ENCODE results near the gene CLEC14A. TPM values are rescaled to one million over a fixed set of nuclear protein-coding genes. Genes with fewer than 3 reads are reported as not detected.

Gene CLEC14A
- polyA plus RNA-seq, 1 donor (not counting 4 experiments of a cell fraction or from before 2014, with no cell fraction given), result not detected

- Histone ChIP-seq H3K79me2 (ENCODE audit: control insufficient read depth, insufficient read depth, low read length) (no peaks in the 10 kb centered on the region), H3K27ac (ENCODE audit: control insufficient read depth, insufficient read depth, low read length) (no peak overlapping the region), H2AFZ (ENCODE audit: control insufficient read depth, low read length) (no peak overlapping the region), H3K4me1 (ENCODE audit: control insufficient read depth, extremely low read depth, insufficient read depth, low read length) (no peaks in the 10 kb centered on the region), H3K9ac (ENCODE audit: control insufficient read depth, extremely low read depth, insufficient read depth, low read length) (no peak overlapping the region), H3K4me3 (ENCODE audit: control insufficient read depth in 2 of 3, extremely low read depth in 1 of 3, insufficient read depth in 2 of 3, low read depth in 1 of 3, low read length in 3 of 3) (no peak overlapping the region), H3K36me3 (ENCODE audit: control insufficient read depth in 2 of 2, extremely low read depth in 1 of 2, insufficient read depth in 2 of 2, low read length in 2 of 2) (no peaks in the 10 kb centered on the region), H3K9me3 (ENCODE audit: control insufficient read depth, low read depth, low read length) (no peaks in the 10 kb centered on the region), H3K9me1 (ENCODE audit: control insufficient read depth, extremely low read depth, insufficient read depth, low read length) (no peaks in the 10 kb centered on the region), H3K27me3 (ENCODE audit: control insufficient read depth, extremely low read depth, insufficient read depth, low read length) (no peaks in the 10 kb centered on the region), H4K20me1 (ENCODE audit: control insufficient read depth, extremely low read depth, insufficient read depth, low read length) (no peaks in the 10 kb centered on the region), H3K4me2 (ENCODE audit: control insufficient read depth, extremely low read depth, insufficient read depth, low read depth, low read length) (no peak overlapping the region)
- dilution Hi-C loops (cut with MboI; ENCODE audit: extremely low pct_ligation_motif_present, low sequenced_read_pairs), result no loop called here
- TF ChIP-seq CTCF (optimal IDR thresholded peaks at IDR 0.05 in 1 of 3, IDR thresholded peaks at IDR 0.05 in 1 of 3, conservative IDR thresholded peaks at IDR 0.05 in 1 of 3; ENCODE audit: extremely low read depth in 1 of 3, insufficient read depth in 2 of 3, low read length in 3 of 3) (no peak), EZH2 (IDR thresholded peaks at IDR 0.05; ENCODE audit: low read length) (no peak)
- FAIRE-seq, result no peak
- no peak for DNase-seq (ENCODE audit: low read depth, low spot score)
These were observed 7.0 kb upstream of the CLEC14A start for GRCh38 chr14:38262844-38263243.

GRCh38 chr14:38261620-38262019 lies 5.7 kb upstream of the CLEC14A start:
- no peak overlapping the region for H3K9ac ChIP-seq (ENCODE audit: control insufficient read depth, extremely low read depth, insufficient read depth, low read length)
- no peaks in the 10 kb centered on the region for H3K4me1 ChIP-seq (ENCODE audit: control insufficient read depth, extremely low read depth, insufficient read depth, low read length)
- no peaks in the 10 kb centered on the region for H3K79me2 ChIP-seq (ENCODE audit: control insufficient read depth, insufficient read depth, low read length)
- FAIRE-seq, result no peak
- no peaks in the 10 kb centered on the region for H3K27me3 ChIP-seq (ENCODE audit: control insufficient read depth, extremely low read depth, insufficient read depth, low read length)
- DNase-seq (ENCODE audit: low read depth, low spot score), result no peak
- H3K9me3 ChIP-seq (ENCODE audit: control insufficient read depth, low read depth, low read length), result no peaks in the 10 kb centered on the region
- H3K27ac ChIP-seq (ENCODE audit: control insufficient read depth, insufficient read depth, low read length), result no peak overlapping the region
- no peaks in the 10 kb centered on the region for H3K36me3 ChIP-seq (ENCODE audit: control insufficient read depth in 2 of 2, extremely low read depth in 1 of 2, insufficient read depth in 2 of 2, low read length in 2 of 2)
- H3K4me3 ChIP-seq (ENCODE audit: control insufficient read depth in 2 of 3, extremely low read depth in 1 of 3, insufficient read depth in 2 of 3, low read depth in 1 of 3, low read length in 3 of 3), result no peak overlapping the region
- dilution Hi-C loops (cut with MboI; ENCODE audit: extremely low pct_ligation_motif_present, low sequenced_read_pairs), result no loop called here
- no peak overlapping the region for H2AFZ ChIP-seq (ENCODE audit: control insufficient read depth, low read length)
- H3K4me2 ChIP-seq (ENCODE audit: control insufficient read depth, extremely low read depth, insufficient read depth, low read depth, low read length), result no peak overlapping the region
- no peak for TF ChIP-seq EZH2 (IDR thresholded peaks at IDR 0.05; ENCODE audit: low read length)
- TF ChIP-seq CTCF (optimal IDR thresholded peaks at IDR 0.05 in 1 of 3, IDR thresholded peaks at IDR 0.05 in 1 of 3, conservative IDR thresholded peaks at IDR 0.05 in 1 of 3; ENCODE audit: extremely low read depth in 1 of 3, insufficient read depth in 2 of 3, low read length in 3 of 3), result no peak
- no peaks in the 10 kb centered on the region for H4K20me1 ChIP-seq (ENCODE audit: control insufficient read depth, extremely low read depth, insufficient read depth, low read length)
- H3K9me1 ChIP-seq (ENCODE audit: control insufficient read depth, extremely low read depth, insufficient read depth, low read length), result no peaks in the 10 kb centered on the region

Data from keratinocyte (primary cell).